Epithelial cell of proximal tubule (primary cell): ENCODE results near the gene ITPRID1. TPM values are rescaled to one million over a fixed set of nuclear protein-coding genes. Genes with fewer than 3 reads are reported as not detected.
"Not testable (repeated sequence)": the region's sequence is repeated elsewhere in the genome, so short reads cannot be mapped to it uniquely, and the experiment has no call there.

Source experiments
- DNase-seq: peaks from one replicate; pipeline ENCODE4 v3.0.0-alpha.2; 2011; ENCODE audit warnings: low read depth
- H3K4me3 ChIP-seq: 2 replicates; pipeline ENCODE4 v1.5.1; 2011; ENCODE audit warnings: low read depth, mild to moderate bottlenecking, low read length
- total RNA-seq: library from RNA; depleted of rRNA; stranded (reverse); fragments of >200 nt; gene quantifications from 2 replicates; pipeline ENCODE4 v1.2.3, GENCODE V29; 2015
- TF ChIP-seq, protein P1 (sequence below): conservative IDR thresholded peaks from 2 replicates; pipeline ENCODE4 v1.5.1; 2012; ENCODE audit warnings: low read depth, mild to moderate bottlenecking, low read length

ITPRID1 gene
- not detected in 2 replicates for total RNA-seq

DNA sequence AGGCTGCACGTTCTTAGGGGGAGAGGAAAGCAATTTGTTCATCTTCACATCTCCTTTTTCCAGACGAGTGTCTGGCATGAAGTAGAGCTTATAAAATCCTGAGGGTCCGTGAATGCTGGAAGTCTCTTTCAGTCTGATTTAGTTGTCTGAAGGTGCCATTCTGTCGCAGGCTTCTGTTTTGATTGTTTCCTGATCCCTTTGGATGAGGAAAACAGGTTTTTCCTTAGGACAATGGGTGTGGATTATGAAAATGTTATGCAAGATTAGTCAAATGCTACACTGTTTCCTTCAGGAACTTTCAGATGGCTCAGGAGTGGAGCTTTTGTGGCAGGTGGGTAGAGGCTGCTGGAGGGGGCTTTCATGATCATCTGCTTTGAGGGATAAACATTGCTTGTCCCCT lies at the start of gene ITPRID1:
Gene ITPRID1 (plus strand): TSS at position 301 of the 400 bp plus-strand sequence. CDS start 38,935 bp downstream, outside the sequence.
- H3K4me3 ChIP-seq: no peak within 1 kb of the TSS
- TF ChIP-seq, protein P1, sequence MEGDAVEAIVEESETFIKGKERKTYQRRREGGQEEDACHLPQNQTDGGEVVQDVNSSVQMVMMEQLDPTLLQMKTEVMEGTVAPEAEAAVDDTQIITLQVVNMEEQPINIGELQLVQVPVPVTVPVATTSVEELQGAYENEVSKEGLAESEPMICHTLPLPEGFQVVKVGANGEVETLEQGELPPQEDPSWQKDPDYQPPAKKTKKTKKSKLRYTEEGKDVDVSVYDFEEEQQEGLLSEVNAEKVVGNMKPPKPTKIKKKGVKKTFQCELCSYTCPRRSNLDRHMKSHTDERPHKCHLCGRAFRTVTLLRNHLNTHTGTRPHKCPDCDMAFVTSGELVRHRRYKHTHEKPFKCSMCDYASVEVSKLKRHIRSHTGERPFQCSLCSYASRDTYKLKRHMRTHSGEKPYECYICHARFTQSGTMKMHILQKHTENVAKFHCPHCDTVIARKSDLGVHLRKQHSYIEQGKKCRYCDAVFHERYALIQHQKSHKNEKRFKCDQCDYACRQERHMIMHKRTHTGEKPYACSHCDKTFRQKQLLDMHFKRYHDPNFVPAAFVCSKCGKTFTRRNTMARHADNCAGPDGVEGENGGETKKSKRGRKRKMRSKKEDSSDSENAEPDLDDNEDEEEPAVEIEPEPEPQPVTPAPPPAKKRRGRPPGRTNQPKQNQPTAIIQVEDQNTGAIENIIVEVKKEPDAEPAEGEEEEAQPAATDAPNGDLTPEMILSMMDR: no peak
- no peak for DNase-seq

DNA sequence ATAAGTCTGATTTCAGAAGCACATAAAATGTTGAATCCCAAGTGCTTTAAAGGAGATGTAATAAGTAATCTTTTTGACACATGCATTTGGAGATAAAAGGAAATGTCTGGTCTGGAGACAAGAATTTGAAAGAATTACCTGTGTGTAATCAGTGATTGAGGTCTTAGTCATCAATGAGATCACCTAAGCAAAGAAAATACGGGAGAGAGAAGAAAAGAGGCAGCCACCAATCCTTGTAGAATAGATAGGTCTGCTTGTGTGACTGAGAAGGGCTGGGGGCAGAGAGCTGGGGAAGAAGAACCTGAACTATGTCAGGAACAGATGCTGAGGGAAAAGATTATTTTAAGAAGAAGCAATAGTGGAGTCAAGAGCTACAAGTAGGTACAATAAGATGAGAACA lies 49.3 kb upstream of the ITPRID1 start:
- TF ChIP-seq, protein P1: no peak
- DNase-seq: no peak
- H3K4me3 ChIP-seq: no peak overlapping the region

DNA sequence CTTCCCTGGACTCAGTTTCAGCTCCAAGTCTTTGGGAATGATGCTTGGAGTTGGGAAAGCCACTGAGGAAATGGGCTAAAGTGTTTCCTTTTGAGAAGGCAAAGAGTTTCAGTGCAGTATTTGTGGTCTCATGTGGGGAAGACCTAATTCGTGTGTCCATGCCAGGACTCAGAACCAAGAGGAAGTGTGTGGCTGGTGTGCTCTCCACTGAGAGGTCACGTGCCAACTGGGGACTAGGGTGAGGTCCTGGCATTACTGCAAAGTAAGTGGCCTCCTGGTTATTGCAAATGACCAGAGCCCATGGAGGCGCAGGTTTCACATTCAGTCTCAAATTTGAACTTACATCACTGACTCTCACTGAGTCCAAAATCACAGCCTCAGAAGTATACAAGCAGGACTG lies 48.6 kb upstream of the ITPRID1 start:
- TF ChIP-seq, protein P1: no peak
- DNase-seq: no peak
- H3K4me3 ChIP-seq: no peak overlapping the region

DNA sequence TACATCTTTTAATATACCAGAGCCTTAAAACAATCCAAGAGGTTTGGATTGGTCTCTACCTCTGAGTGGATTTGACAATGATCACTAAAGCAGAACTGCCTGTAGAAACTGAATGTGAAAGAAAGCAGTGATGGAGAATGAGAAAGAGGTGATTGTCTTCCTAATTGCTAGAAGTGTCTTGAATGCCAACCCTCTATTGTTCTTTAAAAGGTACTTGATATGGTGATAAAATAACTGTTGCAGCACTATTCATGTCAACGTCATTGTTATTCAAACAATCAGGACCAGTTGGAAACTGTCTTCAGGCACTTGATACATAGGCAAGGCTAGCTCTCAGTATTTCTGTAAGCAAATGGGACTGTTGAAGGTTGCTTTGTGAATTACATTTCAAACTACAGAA lies 47.9 kb upstream of the ITPRID1 start:
- TF ChIP-seq, protein P1: no peak
- DNase-seq: no peak
- H3K4me3 ChIP-seq: no peak overlapping the region

DNA sequence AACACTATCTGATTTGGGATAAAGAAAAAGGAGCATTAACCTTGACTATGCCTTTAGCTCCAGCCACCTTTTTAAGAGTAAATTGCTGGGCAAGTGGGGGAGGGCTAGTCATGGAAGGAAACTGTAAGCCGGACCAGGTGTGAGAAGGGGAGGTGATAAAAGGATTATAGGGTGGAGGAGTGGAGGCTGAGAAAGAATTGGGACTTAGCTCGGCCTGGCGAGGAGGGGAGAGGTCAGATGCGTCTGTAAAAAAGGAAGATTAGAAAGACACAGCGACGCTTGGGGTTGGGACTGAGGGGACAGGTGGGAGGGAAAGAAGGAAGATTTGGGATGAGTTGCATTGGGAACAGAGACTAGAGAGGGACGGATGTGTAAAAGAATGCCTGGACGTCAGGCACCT lies 43.0 kb upstream of the ITPRID1 start:
- not testable (repeated sequence) for H3K4me3 ChIP-seq, DNase-seq

DNA sequence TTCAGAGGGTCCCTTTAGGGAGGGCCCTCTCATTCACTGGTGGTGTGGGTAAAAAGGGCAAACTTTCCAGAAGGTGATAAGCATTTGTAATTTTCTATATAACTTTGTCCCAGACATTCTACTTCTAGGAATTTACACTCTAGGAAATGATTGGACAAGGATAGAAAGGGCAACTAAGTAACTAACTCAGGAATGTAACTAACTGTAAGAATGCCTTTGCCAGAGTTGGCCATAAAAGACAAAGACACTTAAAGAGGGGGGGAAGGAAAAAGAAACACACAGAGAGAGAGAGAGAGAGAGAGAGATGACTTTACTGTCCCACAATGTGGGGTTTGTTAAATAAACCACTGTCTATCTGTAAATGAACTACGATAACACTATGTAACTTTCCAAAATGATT lies 38.5 kb upstream of the ITPRID1 start:
- TF ChIP-seq, protein P1: no peak
- DNase-seq: no peak
- H3K4me3 ChIP-seq: no peak overlapping the region

DNA sequence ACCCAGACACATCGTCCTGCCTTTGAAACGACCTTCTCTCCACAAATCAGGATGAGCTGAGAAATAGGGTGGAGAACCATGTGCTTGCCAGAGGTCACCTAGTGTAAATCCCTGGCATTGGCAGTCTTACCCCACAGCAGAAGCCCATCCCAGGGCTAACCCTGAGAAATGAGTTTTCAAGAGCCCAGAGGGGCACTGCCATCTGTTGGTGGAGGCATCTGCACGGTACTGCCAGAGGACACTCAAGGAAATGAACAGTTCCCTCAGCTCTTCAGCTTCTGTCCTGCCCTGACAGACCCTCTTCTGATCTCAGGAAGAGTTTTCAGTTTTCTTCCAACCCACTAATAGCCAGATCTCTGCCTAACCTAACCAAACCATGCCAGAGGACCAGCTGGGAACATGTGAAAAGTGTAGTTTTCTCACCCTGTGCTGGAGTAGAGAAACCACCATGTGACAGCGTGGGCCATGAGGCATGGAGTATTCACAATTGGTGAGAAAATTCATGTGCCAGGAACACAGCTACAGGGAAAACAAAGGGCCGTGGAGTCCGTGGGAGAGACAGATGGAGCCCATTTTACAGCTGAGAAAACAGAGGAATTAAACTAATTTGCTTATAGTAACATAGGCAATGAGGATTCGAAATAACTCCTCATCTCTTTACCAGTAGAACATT lies 37.7 kb upstream of the ITPRID1 start:
- TF ChIP-seq, protein P1: peak; percentile 27
- no peak overlapping the region for H3K4me3 ChIP-seq
- no peak for DNase-seq
